Activated T-cell treated with anti-CD3 and anti-CD28 coated beads, Interleukin-2, amount 50 U/mL, for 72 hours (primary cell): ENCODE results near the gene RNF20. TPM values are rescaled to one million over a fixed set of nuclear protein-coding genes. Genes with fewer than 3 reads are reported as not detected.

Experiments used
- ATAC-seq, 2 donors: fragments of 150-1000 bp; cut with Tn5 transposase; replicated peaks in 1 of 2; 2 replicates each; pipeline ENCODE4 v1.10.0; 2021; ENCODE audit warnings: moderate library complexity in 2 of 2, mild to moderate bottlenecking in 1 of 2
- DNase-seq, 2 donors: peaks; one replicate each; pipeline ENCODE4 v3.0.0; 2021 to 2022; ENCODE audit warnings: mixed read lengths in 1 of 2
- H3K27ac Mint-ChIP-seq: one replicate; pipeline ENCODE4 v1.8.0; 2022; ENCODE audit warnings: mild to moderate bottlenecking, moderate library complexity, mixed read lengths
- H3K27me3 Mint-ChIP-seq: one replicate; pipeline ENCODE4 v1.8.0; 2022; ENCODE audit warnings: low read depth, mixed read lengths
- H3K36me3 Mint-ChIP-seq, 2 donors: one replicate each; pipeline ENCODE4 v1.8.0; 2022; ENCODE audit warnings: mixed read lengths in 2 of 2, mild to moderate bottlenecking in 1 of 2; ENCODE audit not compliant: insufficient read depth in 2 of 2
- H3K4me1 Mint-ChIP-seq: one replicate; pipeline ENCODE4 v1.8.0; 2022; ENCODE audit warnings: low read depth, mixed read lengths
- H3K4me3 Mint-ChIP-seq, 2 donors: one replicate each; pipeline ENCODE4 v1.8.0; 2022; ENCODE audit warnings: mild to moderate bottlenecking in 2 of 2, mixed read lengths in 2 of 2, moderate library complexity in 2 of 2
- H3K9me3 Mint-ChIP-seq, 2 donors: one replicate each; pipeline ENCODE4 v1.8.0; 2022; ENCODE audit warnings: mixed read lengths in 2 of 2
- total RNA-seq, 2 donors: library from RNA; stranded (reverse); gene quantifications; one replicate each; pipeline ENCODE4 v1.2.3, GENCODE V29; 2022

The RNF20 gene
- 10 to 100 TPM; 37.5 to 42.8 TPM for total RNA-seq

- Mint-ChIP-seq H3K36me3 (peaks cover 0 to 10% of the 10 kb centered on the region in 2 donors), H3K4me1 (peaks cover 35% of the 10 kb centered on the region), H3K9me3 (no peaks in the 10 kb centered on the region), H3K27me3 (peaks cover 5% of the 10 kb centered on the region), H3K4me3 (peak within 1 kb of the TSS; percentile 87 to 88), H3K27ac (peak within 1 kb of the TSS; percentile 91)
- ATAC-seq, result peak; percentile 96 to 97
- peak; percentile 98 to 100 for DNase-seq
These were observed at the start of gene RNF20 for GRCh38 chr9:101533334-101534204. RNF20 (plus strand) TSS chr9:101533853; CDS start chr9:101535424, 1,571 bp downstream.

- ATAC-seq, result no peak
- H3K27me3 Mint-ChIP-seq, result peaks cover 89% of the 10 kb centered on the region
These were observed 49.6 kb upstream of the RNF20 start for GRCh38 chr9:101484046-101484445.

GRCh38 chr9:101485924-101486692 lies 47.5 kb upstream of the RNF20 start:
- peak; percentile 14 to 32 for ATAC-seq
- Mint-ChIP-seq H3K4me1 (peaks cover 9% of the 10 kb centered on the region), H3K27ac (no peak overlapping the region)

More at GRCh38 chr9:101484046-101484445, 49.6 kb upstream of the RNF20 start:
- H3K36me3 Mint-ChIP-seq, result no peaks in the 10 kb centered on the region
- no peaks in the 10 kb centered on the region for H3K9me3 Mint-ChIP-seq
- H3K4me3 Mint-ChIP-seq, result no peak overlapping the region
- peaks cover 9% of the 10 kb centered on the region for H3K4me1 Mint-ChIP-seq
- DNase-seq, result no peak
- H3K27ac Mint-ChIP-seq, result no peak overlapping the region

GRCh38 chr9:101486693-101487442 lies 46.8 kb upstream of the RNF20 start:
- Mint-ChIP-seq H3K36me3 (no peaks in the 10 kb centered on the region), H3K27ac (no peak overlapping the region), H3K27me3 (peaks cover 66% of the 10 kb centered on the region), H3K9me3 (no peaks in the 10 kb centered on the region), H3K4me1 (peaks cover 9% of the 10 kb centered on the region), H3K4me3 (peak overlapping the region; percentile 87)
- ATAC-seq, result peak; percentile 79 to 80
- peak; percentile 17 to 42 for DNase-seq

More at GRCh38 chr9:101485924-101486692, 47.5 kb upstream of the RNF20 start:
- peak overlapping the region; percentile 87 for H3K4me3 Mint-ChIP-seq
- no peak for DNase-seq
- H3K36me3 Mint-ChIP-seq, result no peaks in the 10 kb centered on the region
- no peaks in the 10 kb centered on the region for H3K9me3 Mint-ChIP-seq
- H3K27me3 Mint-ChIP-seq, result peaks cover 73% of the 10 kb centered on the region

- Mint-ChIP-seq H3K27me3 (peaks cover 62% of the 10 kb centered on the region), H3K36me3 (no peaks in the 10 kb centered on the region), H3K27ac (no peak overlapping the region), H3K4me1 (peaks cover 9% of the 10 kb centered on the region), H3K4me3 (peak overlapping the region; percentile 87), H3K9me3 (no peaks in the 10 kb centered on the region)
- no peak for DNase-seq
- no peak for ATAC-seq
These were observed 46.2 kb upstream of the RNF20 start for GRCh38 chr9:101487443-101487840.

- peaks cover 37% of the 10 kb centered on the region for H3K27me3 Mint-ChIP-seq
- DNase-seq (no peak), ATAC-seq (no peak)
- H3K4me3 Mint-ChIP-seq, result no peak overlapping the region
- H3K27ac Mint-ChIP-seq, result no peak overlapping the region
- H3K36me3 Mint-ChIP-seq, result no peaks in the 10 kb centered on the region
- H3K9me3 Mint-ChIP-seq, result no peaks in the 10 kb centered on the region
- no peaks in the 10 kb centered on the region for H3K4me1 Mint-ChIP-seq
These were observed 37.8 kb upstream of the RNF20 start for GRCh38 chr9:101495810-101496209.

- peaks cover 38% of the 10 kb centered on the region for H3K27me3 Mint-ChIP-seq
- no peaks in the 10 kb centered on the region for H3K4me1 Mint-ChIP-seq
- DNase-seq (no peak), ATAC-seq (no peak)
- no peaks in the 10 kb centered on the region for H3K36me3 Mint-ChIP-seq
- no peak overlapping the region for H3K27ac Mint-ChIP-seq
- no peak overlapping the region for H3K4me3 Mint-ChIP-seq
- H3K9me3 Mint-ChIP-seq, result no peaks in the 10 kb centered on the region
These were observed 35.3 kb upstream of the RNF20 start for GRCh38 chr9:101498323-101498722.

- H3K9me3 Mint-ChIP-seq, result no peaks in the 10 kb centered on the region
- no peak for ATAC-seq
- H3K4me1 Mint-ChIP-seq, result no peaks in the 10 kb centered on the region
These were observed 29.5 kb upstream of the RNF20 start for GRCh38 chr9:101504188-101504587.

GRCh38 chr9:101508211-101508610 lies 25.4 kb upstream of the RNF20 start:
- Mint-ChIP-seq H3K27me3 (peaks cover 31% of the 10 kb centered on the region), H3K36me3 (peaks cover 0 to 2% of the 10 kb centered on the region in 2 donors), H3K4me3 (no peak overlapping the region), H3K4me1 (no peaks in the 10 kb centered on the region), H3K9me3 (no peaks in the 10 kb centered on the region), H3K27ac (no peak overlapping the region)
- DNase-seq, result no peak
- ATAC-seq, result no peak

More at GRCh38 chr9:101504188-101504587, 29.5 kb upstream of the RNF20 start:
- Mint-ChIP-seq H3K27ac (no peak overlapping the region), H3K36me3 (peaks cover 0 to 2% of the 10 kb centered on the region in 2 donors), H3K4me3 (no peak overlapping the region), H3K27me3 (peaks cover 47% of the 10 kb centered on the region)
- DNase-seq, result no peak

GRCh38 chr9:101509572-101509971 lies 24.1 kb upstream of the RNF20 start:
- DNase-seq, result peak in 1 of 2 donors; percentile 28
- Mint-ChIP-seq H3K9me3 (no peaks in the 10 kb centered on the region), H3K27me3 (peaks cover 32% of the 10 kb centered on the region), H3K4me1 (no peaks in the 10 kb centered on the region), H3K27ac (peak overlapping the region; percentile 56), H3K36me3 (no peaks in the 10 kb centered on the region), H3K4me3 (peak overlapping the region in 1 of 2 donors; percentile 36)
- ATAC-seq, result peak; percentile 49 to 76

- peak overlapping the region; percentile 56 for H3K27ac Mint-ChIP-seq
- H3K27me3 Mint-ChIP-seq, result peaks cover 34% of the 10 kb centered on the region
- no peaks in the 10 kb centered on the region for H3K4me1 Mint-ChIP-seq
- peak; percentile 82 to 84 for ATAC-seq
- peak overlapping the region in 1 of 2 donors; percentile 36 for H3K4me3 Mint-ChIP-seq
- H3K9me3 Mint-ChIP-seq, result no peaks in the 10 kb centered on the region
- peak; percentile 42 to 57 for DNase-seq
- no peaks in the 10 kb centered on the region for H3K36me3 Mint-ChIP-seq
These were observed 23.2 kb upstream of the RNF20 start for GRCh38 chr9:101510459-101510858.

GRCh38 chr9:101511009-101511408 lies 22.6 kb upstream of the RNF20 start:
- Mint-ChIP-seq H3K4me1 (no peaks in the 10 kb centered on the region), H3K27me3 (peaks cover 34% of the 10 kb centered on the region), H3K27ac (no peak overlapping the region), H3K4me3 (peak overlapping the region in 1 of 2 donors; percentile 36), H3K36me3 (no peaks in the 10 kb centered on the region), H3K9me3 (no peaks in the 10 kb centered on the region)
- no peak for DNase-seq
- ATAC-seq, result no peak
